HEK293T (cell line): ENCODE measurements around the gene CABP1.

ENCODE experiments used
- BHLHE40 ChIP-seq: fragments of 450-650 bp; IDR thresholded peaks from 2 replicates; pipeline ENCODE4 v1.6.1; 2016; ENCODE audit warnings: mild to moderate bottlenecking, moderate library complexity, borderline replicate concordance
- LEF1 ChIP-seq: fragments of 450-650 bp; IDR thresholded peaks from 2 replicates; pipeline ENCODE4 v1.6.1; 2017; ENCODE audit warnings: mild to moderate bottlenecking, borderline replicate concordance
- SP1 ChIP-seq: fragments of 450-650 bp; IDR thresholded peaks from 2 replicates; pipeline ENCODE4 v1.6.1; 2017

- TF ChIP-seq SP1, result no peak
- no peak for TF ChIP-seq LEF1
- no peak for TF ChIP-seq BHLHE40
These were observed 2.4 kb downstream of the CABP1 start for GRCh38 chr12:120642826-120643225.
